DMS114 treated with DMSO at 0.1 percent for 48 hours (cell line): ENCODE measurements around the gene SH3BP1.
A peak's percentile ranks its signal among the peaks of the same experiment; 100 is the strongest.
"Not testable (repeated sequence)": the region's sequence is repeated elsewhere in the genome, so short reads cannot be mapped to it uniquely, and the experiment has no call there.

Source experiments
- DNase-seq: peaks from one replicate; lab custom pipeline; 2025; ENCODE audit not compliant: unreplicated experiment; lab: John Stamatoyannopoulos, UW

Gene SH3BP1

DNA sequence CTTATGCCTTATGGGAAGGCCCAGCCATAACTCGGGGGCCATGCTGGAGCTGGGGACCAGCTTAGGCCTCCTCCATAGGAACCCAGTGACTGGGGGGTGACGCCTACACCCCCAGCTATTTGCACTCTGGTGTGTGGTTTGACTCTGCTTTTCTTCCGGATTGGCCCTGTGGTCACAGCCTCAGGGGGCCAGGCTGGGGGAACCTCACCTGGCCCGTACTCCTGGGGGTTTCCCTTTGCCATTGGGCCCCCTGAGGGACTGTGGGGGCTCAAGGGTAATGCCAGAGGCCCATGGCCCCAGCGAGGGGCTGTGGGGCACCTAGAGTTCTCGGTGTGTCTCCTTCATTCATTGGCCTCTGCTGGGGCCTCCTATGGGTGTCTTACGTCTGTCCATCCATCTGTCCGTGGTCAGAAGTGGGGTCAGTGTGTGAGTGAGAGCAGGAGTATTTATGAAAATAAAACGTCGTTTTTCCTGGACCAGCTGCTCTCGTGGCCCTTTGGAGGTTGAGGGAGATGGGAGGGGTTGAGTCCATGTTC, 6.3 kb upstream of the SH3BP1 start:
- no peak for DNase-seq

DNA sequence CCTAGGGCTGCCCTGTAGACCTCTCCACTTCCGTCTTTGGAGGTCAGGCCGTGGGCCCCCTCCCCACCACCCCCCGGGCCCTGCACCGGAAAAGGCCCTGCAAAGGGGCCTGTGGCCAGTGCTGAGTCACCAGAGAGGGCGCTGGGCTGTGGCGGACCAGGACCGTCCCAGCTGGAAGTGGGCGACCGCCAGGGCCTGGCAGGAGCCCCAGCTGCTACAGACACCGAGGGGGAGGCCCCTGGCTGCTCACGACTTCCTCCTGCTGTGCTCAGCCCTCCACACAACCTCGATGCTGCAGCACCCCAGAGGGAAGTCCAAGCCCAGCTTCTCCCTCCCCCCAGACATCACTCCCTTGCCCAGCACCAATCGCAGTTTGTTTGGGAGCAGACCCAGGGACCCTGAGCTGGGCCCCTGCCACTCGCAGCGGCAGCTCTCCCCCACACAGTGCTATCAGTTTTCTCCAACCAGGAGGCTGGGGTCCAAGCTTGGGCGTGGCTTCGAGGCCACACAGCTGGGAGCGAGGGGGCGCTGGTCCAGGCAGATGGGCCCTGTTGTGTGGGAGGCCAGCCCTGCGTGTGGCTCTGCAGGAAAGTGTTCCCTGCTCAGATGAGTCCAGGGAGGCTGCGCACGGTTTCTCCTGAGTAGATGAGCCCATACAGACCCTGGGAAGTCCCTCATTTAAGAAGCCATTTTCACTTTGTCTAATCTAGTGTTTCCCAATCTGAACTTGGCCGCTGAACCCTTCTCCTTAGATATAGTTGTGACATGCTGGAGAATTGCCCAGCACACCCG, 5.6 kb upstream of the SH3BP1 start:
- DNase-seq = no peak

DNA sequence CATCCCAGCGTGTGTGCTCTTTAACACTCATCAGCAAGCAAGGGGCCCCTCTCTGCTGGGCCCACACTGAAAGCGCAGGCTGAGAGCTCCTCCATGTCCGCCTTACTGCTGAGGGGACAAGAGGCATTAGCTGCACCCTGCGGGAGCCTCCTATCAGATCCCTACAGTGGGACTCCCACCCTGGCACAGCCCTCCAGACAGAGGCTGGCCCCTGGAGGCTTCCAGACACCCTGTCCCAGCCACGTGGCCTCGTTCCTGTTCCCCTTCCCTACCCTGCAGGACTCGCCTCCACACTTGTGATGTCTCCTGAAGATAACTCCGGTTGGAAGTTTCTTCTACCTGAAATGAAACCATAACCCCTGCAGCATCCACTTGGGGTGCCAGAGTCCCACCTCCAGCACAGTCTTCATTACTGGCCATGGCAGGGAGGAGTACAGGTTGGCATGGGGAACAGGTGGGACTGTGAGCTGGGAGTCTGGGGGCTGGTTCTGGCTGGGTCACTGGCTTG, 5.0 kb upstream of the SH3BP1 start:
- no peak for DNase-seq

DNA sequence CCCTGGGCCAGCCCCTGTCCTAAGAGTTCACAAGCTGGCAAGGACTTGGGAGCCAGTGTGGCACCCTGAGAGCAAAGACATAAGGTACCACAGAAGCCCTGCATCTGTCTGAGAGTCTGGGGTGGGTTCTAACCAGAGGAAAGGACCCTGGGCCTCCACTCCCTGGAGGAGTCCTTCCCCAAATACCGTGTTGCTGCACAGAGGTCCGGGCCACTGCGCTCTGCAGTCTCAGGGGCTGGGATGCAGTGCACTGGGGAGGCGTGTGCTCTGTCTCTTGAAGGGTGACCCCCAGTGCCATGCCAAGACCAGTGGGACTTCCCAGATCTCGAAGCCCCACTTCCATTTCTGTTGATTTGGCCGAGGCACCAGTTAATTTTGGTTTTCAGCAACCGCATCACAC, 4.3 kb upstream of the SH3BP1 start:
- DNase-seq = no peak

DNA sequence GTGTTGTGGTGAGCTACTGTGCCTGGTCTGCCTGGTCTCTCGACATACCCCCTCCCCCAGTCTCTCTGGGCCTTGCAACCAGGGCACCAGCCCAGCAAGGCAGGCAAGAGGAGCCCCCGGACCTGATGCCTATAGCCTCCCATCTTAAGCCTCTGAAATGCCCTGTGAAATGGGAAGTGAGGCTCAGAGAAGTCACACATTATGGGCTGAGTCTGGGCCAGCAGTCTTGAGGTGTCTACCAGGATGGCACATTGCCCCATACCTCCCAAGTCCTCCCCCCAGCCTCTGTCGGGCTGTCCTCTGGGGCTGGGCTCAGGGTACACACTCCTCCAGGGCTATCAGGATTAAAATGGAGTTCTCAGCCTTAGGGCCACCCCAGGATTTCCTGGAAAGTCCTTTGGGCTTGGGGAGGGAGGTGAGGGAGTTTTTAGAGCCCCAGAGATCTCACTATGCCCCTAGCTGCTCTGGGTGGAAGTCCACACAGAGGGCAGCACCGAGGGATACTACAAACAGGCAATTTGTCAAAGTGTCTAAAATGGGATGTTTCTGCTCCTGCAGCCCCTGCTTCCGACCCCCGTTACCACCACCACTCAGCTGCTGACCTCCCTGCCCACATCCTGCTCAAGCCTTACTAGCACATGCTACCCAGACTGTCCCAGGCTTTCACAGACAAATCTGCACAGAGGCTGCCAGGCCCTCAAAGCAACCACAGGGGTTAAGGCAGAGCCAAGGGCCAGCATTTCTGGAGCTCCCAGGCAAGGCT, 3.1 kb upstream of the SH3BP1 start:
- no peak for DNase-seq

DNA sequence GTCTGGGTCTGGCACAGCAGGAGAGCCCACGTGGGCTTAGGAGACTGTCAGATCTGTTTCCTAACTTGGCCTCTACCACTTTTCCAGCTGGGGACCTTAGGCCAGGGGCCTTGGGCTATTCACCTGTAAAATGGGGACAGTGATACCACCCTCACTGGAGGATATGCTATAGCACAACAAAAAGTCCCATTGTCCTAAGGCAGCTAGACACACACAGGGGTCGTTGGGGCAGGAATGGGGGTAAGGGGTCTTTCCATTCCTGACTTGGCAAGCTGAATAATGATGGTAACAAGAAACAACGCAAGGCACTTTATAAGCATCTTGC, 2.6 kb upstream of the SH3BP1 start:
- DNase-seq = no peak

DNA sequence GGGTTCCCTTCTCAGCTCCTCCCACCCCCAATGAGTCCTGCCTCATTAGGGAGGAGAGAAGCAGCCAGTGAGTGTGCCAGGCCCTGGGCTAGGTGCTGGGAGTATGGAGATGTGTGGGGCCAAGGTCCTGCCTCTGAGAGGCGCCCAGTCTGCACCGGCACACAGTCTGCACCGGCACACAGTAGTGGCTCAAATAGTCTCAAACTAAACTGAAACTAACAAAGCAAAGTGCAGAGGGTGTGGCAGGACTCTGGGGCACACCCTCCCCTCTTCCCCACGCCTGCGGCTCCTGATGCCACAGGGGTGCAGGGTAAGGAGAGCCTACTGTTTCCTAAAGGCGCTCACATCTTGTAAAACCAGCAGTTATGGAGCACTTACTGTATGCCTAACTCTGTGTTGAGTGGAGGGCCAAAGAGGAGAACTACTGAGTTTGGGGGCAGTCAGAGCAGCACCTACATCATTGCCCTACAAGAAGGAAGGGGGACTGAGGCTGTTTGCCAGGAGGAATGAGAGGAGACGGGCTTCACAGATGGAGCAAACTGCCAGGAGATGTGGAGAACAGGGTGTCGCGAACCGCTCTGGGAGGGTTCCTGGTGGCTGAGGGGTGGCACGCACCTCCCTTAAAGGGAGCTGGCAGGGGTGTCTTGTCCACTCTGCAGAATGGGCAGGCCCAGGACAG, 939 bp upstream of the SH3BP1 start:
- DNase-seq = no peak

DNA sequence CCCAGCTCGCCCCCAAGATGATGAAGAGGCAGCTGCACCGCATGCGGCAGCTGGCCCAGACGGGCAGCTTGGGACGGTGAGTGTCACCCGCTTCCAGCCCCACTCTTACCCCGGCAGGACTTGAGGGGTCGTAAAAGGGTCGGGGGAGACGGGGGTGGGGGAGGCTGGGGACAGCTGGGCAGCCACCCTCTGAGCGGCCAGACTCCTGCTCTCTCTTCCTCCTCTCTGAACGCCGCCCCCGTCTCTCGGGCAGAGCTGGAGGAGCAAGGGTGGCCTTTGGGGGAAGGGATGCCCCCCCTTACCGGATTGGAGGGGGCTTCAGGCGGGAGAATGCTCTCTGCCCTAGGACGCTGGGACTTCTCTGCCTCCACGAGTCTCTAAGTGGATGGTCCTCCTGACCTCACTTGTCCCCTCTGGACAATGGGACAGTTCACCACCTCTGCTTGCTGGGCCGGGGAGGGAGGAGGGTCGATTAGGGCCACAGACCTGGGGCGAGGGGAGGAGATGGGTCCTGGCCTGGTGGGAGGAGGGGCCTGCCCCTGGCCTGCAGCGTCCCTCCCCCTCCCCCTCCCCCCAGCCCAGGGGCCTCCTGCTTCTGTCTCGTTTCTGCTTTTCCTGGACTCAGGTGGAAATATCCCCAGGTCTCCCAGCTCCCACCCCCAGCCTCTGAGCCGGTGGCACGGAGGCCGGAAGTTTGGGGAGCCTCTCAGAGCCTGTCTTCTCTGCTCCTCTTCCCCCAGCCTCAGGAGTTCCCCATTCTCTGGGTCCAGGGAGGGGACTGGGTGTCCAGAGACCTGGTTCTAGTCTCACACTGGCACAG, 512 bp downstream of the SH3BP1 start:
- DNase-seq = no peak

DNA sequence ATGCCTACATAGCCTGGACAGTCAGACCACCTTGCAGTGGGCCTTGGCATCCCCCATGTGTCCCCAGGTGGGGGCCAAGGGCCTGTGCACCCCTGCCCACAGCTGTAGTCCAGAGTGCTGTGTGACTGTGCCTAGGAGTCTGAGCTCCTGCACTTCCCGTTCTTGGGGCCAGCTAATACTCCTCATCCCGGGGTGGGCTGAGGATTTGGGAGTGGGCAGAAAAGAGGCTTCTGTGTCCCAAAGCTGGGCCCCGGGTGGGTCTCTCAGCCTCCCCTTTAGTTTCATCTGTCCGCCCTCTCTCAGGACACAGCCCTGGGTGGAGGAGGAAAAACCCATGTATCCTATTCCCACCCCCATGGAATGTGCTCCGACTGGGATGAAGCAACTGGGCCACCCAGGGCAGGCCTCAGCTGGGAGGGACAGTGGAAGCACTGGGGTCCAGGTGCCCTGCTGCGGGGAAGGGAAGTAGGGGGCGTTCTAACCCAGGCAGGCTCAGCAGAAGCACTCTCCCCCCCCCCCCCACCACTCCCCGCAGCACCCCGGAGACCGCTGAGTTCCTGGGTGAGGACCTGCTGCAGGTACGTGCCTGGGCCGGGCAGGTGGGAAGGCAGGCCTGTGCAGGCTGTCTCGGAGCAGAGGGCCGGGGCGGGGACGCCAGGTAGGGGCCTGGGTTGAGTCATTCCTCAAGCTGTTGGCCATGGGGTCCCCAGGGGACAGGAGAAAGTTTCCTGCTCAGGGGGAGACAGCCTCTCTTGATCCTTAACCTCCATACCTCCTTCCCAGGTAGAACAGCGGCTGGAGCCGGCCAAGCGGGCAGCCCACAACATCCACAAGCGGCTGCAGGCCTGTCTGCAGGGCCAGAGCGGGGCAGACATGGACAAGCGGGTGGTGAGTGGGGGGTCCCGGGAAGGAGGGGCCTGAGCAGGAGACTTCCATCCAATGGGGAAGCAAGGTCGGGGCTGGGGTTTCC, 1.4 kb downstream of the SH3BP1 start:
- DNase-seq = no peak

DNA sequence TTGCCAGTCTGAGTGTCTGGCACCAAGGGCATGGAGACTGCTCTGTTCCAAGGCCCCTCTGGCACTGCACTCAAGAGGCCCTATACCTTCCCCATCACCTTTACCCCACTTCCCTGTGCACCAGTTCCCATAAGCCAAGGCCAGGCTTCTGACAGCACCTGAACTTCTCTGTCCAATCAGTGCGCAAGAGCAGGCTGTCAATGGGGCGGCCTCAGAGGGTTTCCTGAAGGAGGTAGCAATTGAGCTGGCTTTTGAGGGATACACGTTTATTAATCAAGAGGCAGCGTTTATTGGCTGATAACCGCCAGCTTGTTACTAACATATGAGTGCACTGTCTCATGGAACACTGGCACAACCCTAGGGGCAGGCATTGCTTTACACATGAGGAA, 2.1 kb downstream of the SH3BP1 start:
- DNase-seq = no peak

DNA sequence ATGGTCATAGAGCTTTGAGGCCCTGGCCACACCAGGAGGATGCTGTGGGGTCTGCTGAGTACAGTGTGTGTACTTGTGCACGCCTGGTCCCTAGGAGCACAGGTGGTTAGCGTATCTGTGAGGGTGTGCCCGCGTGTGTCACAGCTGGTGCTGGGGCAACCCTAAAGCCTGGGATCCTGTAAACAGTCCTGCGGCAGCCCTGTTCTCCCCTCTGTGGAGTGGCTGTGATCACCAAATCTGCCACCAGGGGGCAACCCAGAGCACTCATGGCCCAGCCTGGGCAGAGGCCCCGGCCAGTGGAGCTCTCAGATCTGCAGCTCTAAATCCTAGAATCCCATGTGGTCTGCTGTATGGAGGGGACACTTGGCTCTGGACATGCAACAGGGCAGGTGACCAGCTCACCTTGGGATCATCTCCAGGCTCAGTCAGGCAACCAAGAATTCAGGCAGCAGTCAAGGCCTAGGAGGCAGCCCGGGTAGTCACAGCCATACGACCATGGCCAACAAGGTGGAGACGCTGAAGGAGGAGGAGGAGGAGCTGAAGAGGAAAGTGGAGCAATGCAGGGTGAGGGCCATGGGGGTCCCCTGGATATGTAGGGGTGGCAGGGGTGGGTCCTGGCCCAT, 3.9 kb downstream of the SH3BP1 start:
- DNase-seq = peak; percentile 51

DNA sequence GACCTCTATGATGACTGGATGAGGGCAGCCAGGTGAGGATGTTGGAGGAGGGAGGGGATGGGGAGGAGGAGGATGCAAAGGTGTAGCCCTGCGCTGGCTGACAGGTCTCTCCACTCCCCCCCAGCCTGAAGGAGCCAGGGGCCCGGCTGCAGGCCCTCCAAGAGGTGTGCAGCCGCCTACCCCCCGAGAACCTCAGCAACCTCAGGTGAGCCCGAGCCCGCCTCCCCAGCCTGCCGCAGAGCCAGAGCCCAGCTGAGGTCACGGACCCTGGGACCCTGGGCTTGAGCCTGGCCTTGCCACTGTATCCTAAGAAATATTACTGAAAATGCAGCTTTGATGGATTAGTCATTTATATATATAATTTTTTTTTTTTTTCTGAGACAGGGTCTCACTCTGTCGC, 7.8 kb downstream of the SH3BP1 start:
- no peak for DNase-seq

DNA sequence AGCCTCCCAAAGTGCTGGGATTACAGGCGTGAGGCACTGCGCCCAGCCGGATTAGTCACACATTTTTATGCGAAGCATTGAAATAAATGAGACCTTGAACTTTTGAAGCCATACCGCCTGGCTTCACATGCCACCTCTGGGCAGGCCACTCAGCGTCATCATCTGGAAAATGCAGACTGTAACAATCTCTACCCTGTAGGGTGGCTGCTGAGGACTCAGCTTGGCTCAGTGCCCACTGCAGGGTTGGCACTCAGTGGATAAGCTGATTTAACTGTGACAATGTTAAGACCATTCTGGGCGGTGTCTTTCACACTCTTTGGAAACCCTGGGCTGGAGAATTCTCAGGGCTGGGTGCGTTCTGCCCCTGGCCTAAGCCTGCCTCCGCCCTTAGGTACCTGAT, 8.5 kb downstream of the SH3BP1 start:
- DNase-seq = no peak

DNA sequence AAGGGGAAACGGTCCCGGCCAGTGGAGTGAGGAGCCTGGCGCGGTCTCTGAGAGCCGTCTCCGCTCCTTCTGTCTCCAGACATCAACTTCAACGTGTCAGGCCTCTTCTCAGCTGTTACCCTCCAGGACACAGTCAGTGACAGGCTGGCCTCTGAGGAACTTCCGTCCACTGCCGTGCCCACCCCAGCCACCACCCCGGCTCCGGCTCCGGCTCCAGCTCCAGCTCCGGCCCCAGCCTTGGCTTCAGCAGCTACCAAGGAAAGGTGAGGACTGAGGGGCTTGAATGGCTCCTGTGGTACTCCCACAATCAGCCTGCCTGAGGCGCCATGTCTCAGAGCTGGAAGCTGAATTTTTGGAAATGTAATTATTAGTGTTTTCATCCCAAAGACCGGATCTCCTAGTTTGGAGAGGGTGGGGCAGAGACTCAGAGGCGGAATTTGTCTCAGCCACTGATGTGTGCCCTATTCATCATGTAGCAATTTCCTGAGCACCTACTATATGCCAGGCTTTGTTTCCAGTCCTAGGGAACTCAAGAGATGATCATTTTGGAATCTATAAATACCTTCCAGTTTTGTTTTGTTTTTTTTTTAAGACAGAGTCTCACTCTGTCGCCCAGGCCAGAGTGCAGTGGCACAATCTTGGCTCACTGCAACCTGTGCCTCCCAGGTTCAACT, 11.1 kb downstream of the SH3BP1 start:
- DNase-seq = no peak

DNA sequence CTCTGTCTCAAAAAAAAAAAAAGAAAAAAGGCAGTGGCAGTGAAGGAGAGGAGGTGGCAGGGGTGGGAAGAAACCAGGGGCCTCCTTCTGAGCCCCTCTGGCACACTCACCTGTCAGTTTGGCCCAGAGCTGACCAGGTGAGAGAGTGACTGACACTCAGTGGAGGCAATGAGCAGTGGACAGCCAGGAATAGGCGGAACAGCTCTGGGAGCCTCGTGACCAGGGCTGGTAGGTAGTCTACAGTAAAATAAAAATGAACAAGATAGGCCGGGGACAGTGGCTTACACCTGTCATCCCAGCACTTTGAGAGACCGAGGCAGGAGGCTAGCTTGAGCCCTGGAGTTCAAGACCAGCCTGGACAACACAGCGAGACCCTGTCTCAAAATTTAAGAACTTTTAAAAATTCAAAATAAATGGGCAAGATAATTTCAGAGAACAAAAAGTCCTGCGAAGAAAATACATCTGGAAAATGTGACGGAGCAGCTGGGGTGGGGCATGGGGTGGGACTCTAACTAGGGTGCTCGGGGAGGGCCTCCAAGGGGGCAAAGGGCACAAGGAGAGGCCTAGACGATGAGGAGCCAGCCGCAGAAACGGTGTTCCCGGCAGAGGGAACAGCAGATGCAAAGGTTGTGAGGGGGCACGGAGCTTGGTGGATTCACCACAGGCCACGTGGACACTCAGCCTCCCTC, 15.2 kb downstream of the SH3BP1 start:
- DNase-seq = no peak

DNA sequence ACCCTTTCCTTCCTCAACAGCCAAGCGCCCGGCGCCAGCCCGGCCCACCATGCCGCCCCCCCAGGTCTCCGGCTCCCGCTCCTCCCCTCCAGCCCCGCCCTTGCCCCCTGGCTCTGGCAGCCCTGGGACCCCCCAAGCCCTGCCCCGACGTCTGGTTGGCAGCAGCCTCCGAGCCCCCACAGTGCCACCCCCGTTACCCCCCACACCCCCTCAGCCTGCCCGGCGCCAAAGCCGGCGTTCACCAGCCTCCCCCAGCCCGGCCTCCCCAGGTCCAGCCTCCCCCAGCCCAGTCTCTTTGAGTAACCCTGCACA, 15.7 kb downstream of the SH3BP1 start:
- no peak for DNase-seq

DNA sequence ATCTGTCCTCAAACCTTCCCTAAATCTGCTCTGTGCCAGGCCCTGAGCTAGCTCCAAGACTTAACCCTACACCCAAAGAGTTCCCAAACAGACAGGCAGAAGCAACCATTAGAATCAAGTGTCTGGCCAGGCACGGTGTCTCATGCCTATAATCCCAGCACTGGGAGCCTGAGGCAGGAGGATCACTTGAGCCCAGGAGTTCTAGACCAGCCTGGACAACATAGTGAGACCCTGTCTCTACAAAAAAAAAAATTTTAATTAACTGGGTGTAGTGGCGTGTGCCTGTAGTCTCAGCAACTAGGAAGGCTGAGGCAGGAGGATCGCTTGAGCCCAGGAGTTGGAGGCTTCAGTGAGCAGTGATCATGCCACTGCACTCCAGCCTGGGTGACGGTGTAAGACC, 17.1 kb downstream of the SH3BP1 start:
- not testable (repeated sequence) for DNase-seq

DNA sequence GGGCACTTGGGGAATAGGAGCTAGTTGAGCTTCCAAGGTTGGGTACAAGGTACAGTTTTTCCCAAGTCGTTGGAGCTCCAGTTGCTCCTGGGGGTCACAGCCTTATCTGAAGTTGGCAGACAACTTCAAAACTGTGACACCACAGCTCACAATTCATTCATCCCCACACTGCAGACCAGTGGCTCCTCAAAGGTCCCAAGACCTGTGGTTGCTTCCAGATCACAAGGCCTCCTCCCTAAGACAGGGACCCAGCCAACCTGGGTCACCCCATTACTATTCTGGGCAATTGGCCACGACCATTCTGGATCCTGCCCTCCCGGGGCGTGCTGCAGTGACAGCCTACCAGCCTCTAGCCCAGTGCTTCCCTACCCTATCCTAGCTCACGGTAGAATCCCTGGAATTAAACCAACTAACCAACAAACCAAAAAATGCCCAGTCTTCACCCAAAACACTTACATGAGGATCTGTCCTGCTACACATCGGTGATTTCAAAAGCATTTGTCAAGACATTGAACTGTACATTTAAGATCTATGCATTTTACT, 18.2 kb downstream of the SH3BP1 start:
- DNase-seq = no peak
